ENCODE measurements around the gene BICC1.
A peak's percentile ranks its signal among the peaks of the same experiment; 100 is the strongest.

BICC1 gene

DNA sequence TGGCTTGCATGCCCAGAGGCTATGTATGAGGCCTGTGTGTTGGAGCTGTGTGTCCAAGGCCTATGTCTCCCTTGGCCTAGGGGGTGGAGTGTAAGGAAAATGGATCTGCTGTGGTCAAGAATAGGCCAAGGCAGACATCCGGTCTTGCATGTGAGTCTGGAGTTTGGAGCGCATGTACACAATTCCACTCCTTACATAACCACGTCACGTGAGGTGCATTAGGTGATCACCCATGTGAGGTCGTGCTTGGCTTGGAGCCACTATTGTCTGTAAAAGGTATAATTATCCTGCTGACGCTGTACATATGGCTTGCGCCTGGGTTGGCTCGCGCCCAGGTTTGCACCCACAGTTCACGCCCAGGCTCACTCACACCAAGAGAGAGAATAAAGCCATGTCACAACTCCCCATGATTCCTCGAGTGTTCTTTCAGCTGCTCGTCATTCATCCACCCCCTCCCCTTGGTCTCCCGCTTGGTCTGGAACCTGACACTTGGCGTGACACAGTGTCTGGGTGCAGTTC, 105.5 kb downstream of the BICC1 start:
- Histone ChIP-seq H3K27me3 (ENCODE audit: insufficient read depth, low read length, poor library complexity) (no peaks in the 10 kb centered on the region), H3K79me2 (ENCODE audit: control insufficient read depth, insufficient read depth, low read length) (no peaks in the 10 kb centered on the region), H2BK120ac (ENCODE audit: low read depth, low read length) (no peak overlapping the region), H3K79me1 (ENCODE audit: low read length) (no peaks in the 10 kb centered on the region), H3K27ac (ENCODE audit: low read depth, low read length) (no peak overlapping the region), H3K56ac (ENCODE audit: low read length) (no peak overlapping the region), H3K4ac (ENCODE audit: low read depth, low read length) (no peak overlapping the region), H2AK5ac (ENCODE audit: low read length) (no peak overlapping the region), H3K9ac (ENCODE audit: low read length) (no peak overlapping the region), H4K8ac (ENCODE audit: low read depth, low read length) (no peak overlapping the region), H3K23ac (ENCODE audit: low read length) (no peak overlapping the region), H3K4me3 (ENCODE audit: low read length) (no peak overlapping the region), H3K4me1 (ENCODE audit: control insufficient read depth, low read depth, low read length) (no peaks in the 10 kb centered on the region), H3K36me3 (ENCODE audit: control insufficient read depth, insufficient read depth, low read length) (no peaks in the 10 kb centered on the region), H3K18ac (ENCODE audit: low read length) (no peak overlapping the region), H4K5ac (ENCODE audit: low read length) (no peak overlapping the region), H3K4me2 (ENCODE audit: low read length) (no peak overlapping the region), H2BK15ac (replicated peaks; ENCODE audit: low read depth) (no peak overlapping the region), H2BK5ac (ENCODE audit: low read length) (no peak overlapping the region)
- DNase-seq, result no peak
- no CpG with 5 or more reads among the region's 14 CpGs for WGBS (ENCODE audit: extremely low coverage, insufficient coverage, low lambda C conversion rate)

DNA sequence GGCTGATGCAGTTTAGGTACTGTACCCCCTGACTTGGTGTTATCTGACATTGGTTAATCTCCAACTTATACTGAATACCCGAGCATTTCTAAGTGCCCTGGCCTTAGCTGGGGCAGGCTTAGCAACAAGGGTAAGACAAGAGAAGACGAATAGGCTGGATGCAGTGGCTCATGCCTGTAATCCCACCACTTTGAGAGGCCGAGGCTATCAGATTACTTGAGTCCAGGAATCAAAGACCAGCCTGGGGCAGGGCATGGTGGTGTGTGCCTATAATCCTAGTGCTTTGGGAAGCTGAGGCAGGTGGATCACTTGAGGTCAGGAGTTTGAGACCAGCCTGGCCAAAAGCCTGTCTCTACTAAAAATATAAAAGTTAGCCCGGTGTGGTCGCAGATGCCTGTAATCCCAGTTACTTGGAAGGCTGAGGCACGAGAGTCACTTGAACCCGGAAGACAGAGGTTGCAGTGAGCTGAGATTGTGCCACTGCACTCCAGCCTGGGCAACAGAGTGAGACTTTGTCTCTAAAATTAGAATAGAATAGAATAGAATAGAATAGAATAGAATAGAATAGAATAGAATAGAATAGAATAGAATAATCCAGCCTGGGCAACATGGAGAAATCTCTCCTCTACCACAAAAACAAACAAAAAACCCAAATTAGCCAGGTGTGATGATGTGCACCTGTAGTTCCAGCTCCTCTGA, 108.9 kb downstream of the BICC1 start:
- Histone ChIP-seq H2BK120ac (ENCODE audit: low read depth, low read length) (no peak overlapping the region), H3K27me3 (ENCODE audit: insufficient read depth, low read length, poor library complexity) (no peaks in the 10 kb centered on the region), H3K79me2 (ENCODE audit: control insufficient read depth, insufficient read depth, low read length) (no peaks in the 10 kb centered on the region), H3K4me3 (ENCODE audit: low read length) (no peak overlapping the region), H3K79me1 (ENCODE audit: low read length) (no peaks in the 10 kb centered on the region), H3K4me2 (ENCODE audit: low read length) (no peak overlapping the region), H3K4ac (ENCODE audit: low read depth, low read length) (no peak overlapping the region), H2BK15ac (replicated peaks; ENCODE audit: low read depth) (no peak overlapping the region), H2AK5ac (ENCODE audit: low read length) (no peak overlapping the region), H3K56ac (ENCODE audit: low read length) (no peak overlapping the region), H2BK5ac (ENCODE audit: low read length) (no peak overlapping the region), H3K36me3 (ENCODE audit: control insufficient read depth, insufficient read depth, low read length) (no peaks in the 10 kb centered on the region), H3K23ac (ENCODE audit: low read length) (no peak overlapping the region), H3K27ac (ENCODE audit: low read depth, low read length) (no peak overlapping the region), H4K8ac (ENCODE audit: low read depth, low read length) (no peak overlapping the region), H3K9ac (ENCODE audit: low read length) (no peak overlapping the region), H4K5ac (ENCODE audit: low read length) (no peak overlapping the region), H3K4me1 (ENCODE audit: control insufficient read depth, low read depth, low read length) (no peaks in the 10 kb centered on the region), H3K18ac (ENCODE audit: low read length) (no peak overlapping the region)
- no peak for DNase-seq
- WGBS (ENCODE audit: extremely low coverage, insufficient coverage, low lambda C conversion rate), result no CpG with 5 or more reads among the region's 7 CpGs

- Histone ChIP-seq H3K23ac (ENCODE audit: low read length) (no peak overlapping the region), H2AK5ac (ENCODE audit: low read length) (no peak overlapping the region), H2BK120ac (ENCODE audit: low read depth, low read length) (no peak overlapping the region), H2BK5ac (ENCODE audit: low read length) (no peak overlapping the region), H3K79me1 (ENCODE audit: low read length) (no peaks in the 10 kb centered on the region), H3K18ac (ENCODE audit: low read length) (no peak overlapping the region), H3K27ac (ENCODE audit: low read depth, low read length) (no peak overlapping the region), H2BK15ac (replicated peaks; ENCODE audit: low read depth) (no peak overlapping the region), H3K56ac (ENCODE audit: low read length) (no peak overlapping the region), H4K5ac (ENCODE audit: low read length) (no peak overlapping the region), H3K79me2 (ENCODE audit: control insufficient read depth, insufficient read depth, low read length) (no peaks in the 10 kb centered on the region), H3K4me3 (ENCODE audit: low read length) (no peak overlapping the region), H3K36me3 (ENCODE audit: control insufficient read depth, insufficient read depth, low read length) (no peaks in the 10 kb centered on the region), H3K4me2 (ENCODE audit: low read length) (no peak overlapping the region), H3K4ac (ENCODE audit: low read depth, low read length) (no peak overlapping the region), H3K27me3 (ENCODE audit: insufficient read depth, low read length, poor library complexity) (no peaks in the 10 kb centered on the region), H3K9ac (ENCODE audit: low read length) (no peak overlapping the region), H4K8ac (ENCODE audit: low read depth, low read length) (no peak overlapping the region), H3K4me1 (ENCODE audit: control insufficient read depth, low read depth, low read length) (no peaks in the 10 kb centered on the region)
- WGBS (ENCODE audit: extremely low coverage, insufficient coverage, low lambda C conversion rate), result no CpG with 5 or more reads among the region's 1 CpG
- no peak for DNase-seq
Measured at GRCh38 chr10:58622246-58622645, 109.6 kb downstream of the BICC1 start.

- Histone ChIP-seq H3K79me2 (ENCODE audit: control insufficient read depth, insufficient read depth, low read length) (no peaks in the 10 kb centered on the region), H3K4ac (ENCODE audit: low read depth, low read length) (no peak overlapping the region), H3K4me2 (ENCODE audit: low read length) (no peak overlapping the region), H4K5ac (ENCODE audit: low read length) (no peak overlapping the region), H3K27me3 (ENCODE audit: insufficient read depth, low read length, poor library complexity) (no peaks in the 10 kb centered on the region), H3K79me1 (ENCODE audit: low read length) (no peaks in the 10 kb centered on the region), H3K56ac (ENCODE audit: low read length) (no peak overlapping the region), H3K4me1 (ENCODE audit: control insufficient read depth, low read depth, low read length) (no peaks in the 10 kb centered on the region), H3K4me3 (ENCODE audit: low read length) (no peak overlapping the region), H4K8ac (ENCODE audit: low read depth, low read length) (no peak overlapping the region), H2BK15ac (replicated peaks; ENCODE audit: low read depth) (no peak overlapping the region), H3K36me3 (ENCODE audit: control insufficient read depth, insufficient read depth, low read length) (no peaks in the 10 kb centered on the region), H3K18ac (ENCODE audit: low read length) (no peak overlapping the region), H2BK5ac (ENCODE audit: low read length) (no peak overlapping the region), H2BK120ac (ENCODE audit: low read depth, low read length) (no peak overlapping the region), H2AK5ac (ENCODE audit: low read length) (no peak overlapping the region), H3K9ac (ENCODE audit: low read length) (no peak overlapping the region), H3K27ac (ENCODE audit: low read depth, low read length) (no peak overlapping the region), H3K23ac (ENCODE audit: low read length) (no peak overlapping the region)
- no CpG with 5 or more reads among the region's 3 CpGs for WGBS (ENCODE audit: extremely low coverage, insufficient coverage, low lambda C conversion rate)
- no peak for DNase-seq
Measured at GRCh38 chr10:58625070-58625469, 112.4 kb downstream of the BICC1 start.

- Histone ChIP-seq H3K27me3 (ENCODE audit: insufficient read depth, low read length, poor library complexity) (no peaks in the 10 kb centered on the region), H3K4ac (ENCODE audit: low read depth, low read length) (no peak overlapping the region), H3K4me2 (ENCODE audit: low read length) (no peak overlapping the region), H3K79me2 (ENCODE audit: control insufficient read depth, insufficient read depth, low read length) (no peaks in the 10 kb centered on the region), H3K56ac (ENCODE audit: low read length) (no peak overlapping the region), H3K4me1 (ENCODE audit: control insufficient read depth, low read depth, low read length) (no peaks in the 10 kb centered on the region), H4K5ac (ENCODE audit: low read length) (no peak overlapping the region), H4K8ac (ENCODE audit: low read depth, low read length) (no peak overlapping the region), H2AK5ac (ENCODE audit: low read length) (no peak overlapping the region), H3K27ac (ENCODE audit: low read depth, low read length) (no peak overlapping the region), H3K23ac (ENCODE audit: low read length) (no peak overlapping the region), H2BK15ac (replicated peaks; ENCODE audit: low read depth) (no peak overlapping the region), H3K18ac (ENCODE audit: low read length) (no peak overlapping the region), H3K9ac (ENCODE audit: low read length) (no peak overlapping the region), H3K79me1 (ENCODE audit: low read length) (no peaks in the 10 kb centered on the region), H3K4me3 (ENCODE audit: low read length) (no peak overlapping the region), H3K36me3 (ENCODE audit: control insufficient read depth, insufficient read depth, low read length) (no peaks in the 10 kb centered on the region), H2BK120ac (ENCODE audit: low read depth, low read length) (no peak overlapping the region), H2BK5ac (ENCODE audit: low read length) (no peak overlapping the region)
- WGBS (ENCODE audit: extremely low coverage, insufficient coverage, low lambda C conversion rate), result no CpG with 5 or more reads among the region's 6 CpGs
- no peak for DNase-seq
Measured at GRCh38 chr10:58627392-58627791, 114.7 kb downstream of the BICC1 start.

DNA sequence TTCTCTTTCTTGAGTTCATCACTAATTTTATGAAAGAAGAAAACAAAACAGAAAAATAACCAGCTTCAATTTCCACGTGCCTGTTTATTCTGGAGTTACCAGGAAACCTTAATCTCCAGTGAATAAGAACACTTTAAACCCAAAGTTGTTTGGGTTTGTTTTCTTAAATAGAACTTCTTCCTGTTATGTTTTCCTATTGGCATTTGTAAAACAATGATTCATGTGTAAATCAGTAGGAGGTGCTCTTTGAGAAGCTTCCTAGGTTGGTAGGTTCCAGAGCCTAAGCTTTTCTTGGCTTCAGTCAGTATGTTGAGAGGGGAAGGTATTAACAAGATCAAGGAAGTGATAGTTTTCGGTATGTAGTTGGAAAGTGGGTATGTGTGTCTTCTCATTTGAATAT, 119.0 kb downstream of the BICC1 start:
- no CpG with 5 or more reads among the region's 2 CpGs for WGBS (ENCODE audit: extremely low coverage, insufficient coverage, low lambda C conversion rate)

More for the DNA sequence above, 119.0 kb downstream of the BICC1 start:
- no peak overlapping the region for H3K4me2 ChIP-seq (ENCODE audit: low read length)
- H2BK15ac ChIP-seq (replicated peaks; ENCODE audit: low read depth), result no peak overlapping the region
- no peaks in the 10 kb centered on the region for H3K4me1 ChIP-seq (ENCODE audit: control insufficient read depth, low read depth, low read length)
- H2BK120ac ChIP-seq (ENCODE audit: low read depth, low read length), result no peak overlapping the region
- no peak overlapping the region for H3K9ac ChIP-seq (ENCODE audit: low read length)
- no peaks in the 10 kb centered on the region for H3K36me3 ChIP-seq (ENCODE audit: control insufficient read depth, insufficient read depth, low read length)
- H2BK5ac ChIP-seq (ENCODE audit: low read length), result no peak overlapping the region
- H3K23ac ChIP-seq (ENCODE audit: low read length), result no peak overlapping the region
- H4K8ac ChIP-seq (ENCODE audit: low read depth, low read length), result no peak overlapping the region
- H4K5ac ChIP-seq (ENCODE audit: low read length), result no peak overlapping the region
- no peak overlapping the region for H3K27ac ChIP-seq (ENCODE audit: low read depth, low read length)
- no peaks in the 10 kb centered on the region for H3K79me2 ChIP-seq (ENCODE audit: control insufficient read depth, insufficient read depth, low read length)
- H3K18ac ChIP-seq (ENCODE audit: low read length), result no peak overlapping the region
- no peaks in the 10 kb centered on the region for H3K27me3 ChIP-seq (ENCODE audit: insufficient read depth, low read length, poor library complexity)
- H3K4ac ChIP-seq (ENCODE audit: low read depth, low read length), result no peak overlapping the region
- H3K4me3 ChIP-seq (ENCODE audit: low read length), result no peak overlapping the region
- H3K56ac ChIP-seq (ENCODE audit: low read length), result no peak overlapping the region
- no peak overlapping the region for H2AK5ac ChIP-seq (ENCODE audit: low read length)
- H3K79me1 ChIP-seq (ENCODE audit: low read length), result no peaks in the 10 kb centered on the region
- DNase-seq, result peak; percentile 43

Measured in mesendoderm (in vitro differentiated cells).